Loucy (cell line): ENCODE results near the gene RHOB.

ENCODE experiments used
- H2AFZ ChIP-seq: fragments of 200-600 bp; sonication (generic); 2 replicates; pipeline ENCODE4 v1.6.0; 2016; ENCODE audit warnings: antibody characterized with exemption, mild to moderate bottlenecking, low read length, moderate library complexity
- H3F3A ChIP-seq: fragments of 200-600 bp; 2 replicates; pipeline ENCODE4 v1.6.0; 2016; ENCODE audit warnings: antibody characterized with exemption, low read depth, mild to moderate bottlenecking
- H3K27me3 ChIP-seq: fragments of 200-600 bp; sonication (generic); 2 replicates; pipeline ENCODE4 v1.6.1; 2014; ENCODE audit warnings: low read length, mild to moderate bottlenecking; ENCODE audit not compliant: insufficient read depth, poor library complexity, severe bottlenecking
- H3K36me3 ChIP-seq: fragments of 200-600 bp; sonication (generic); 2 replicates; pipeline ENCODE4 v1.6.1; 2016; ENCODE audit warnings: low read length; ENCODE audit not compliant: insufficient read depth
- H3K4me1 ChIP-seq: fragments of 200-600 bp; sonication (generic); 2 replicates; pipeline ENCODE4 v1.5.1; 2014; ENCODE audit warnings: low read length, mild to moderate bottlenecking; ENCODE audit not compliant: insufficient read depth, poor library complexity, severe bottlenecking
- H3K4me2 ChIP-seq: fragments of 200-600 bp; sonication (generic); 2 replicates; pipeline ENCODE4 v1.6.0; 2014; ENCODE audit warnings: antibody characterized with exemption, low read length, low read depth, mild to moderate bottlenecking; ENCODE audit not compliant: poor library complexity, severe bottlenecking
- H3K4me3 ChIP-seq: fragments of 200-600 bp; sonication (generic); 2 replicates; pipeline ENCODE4 v1.5.1; 2014; ENCODE audit warnings: low read length, mild to moderate bottlenecking, mixed read lengths; ENCODE audit not compliant: poor library complexity, severe bottlenecking
- H3K79me2 ChIP-seq: fragments of 200-600 bp; sonication (generic); 2 replicates; pipeline ENCODE4 v1.6.1; 2014; ENCODE audit warnings: low read length; ENCODE audit not compliant: insufficient read depth
- H3K9ac ChIP-seq: fragments of 200-600 bp; sonication (generic); 2 replicates; pipeline ENCODE4 v1.6.0; 2014; ENCODE audit warnings: mild to moderate bottlenecking, low read depth, low read length, moderate library complexity; ENCODE audit not compliant: poor library complexity, severe bottlenecking
- H3K9me2 ChIP-seq: fragments of 200-600 bp; sonication (generic); replicated peaks from 2 replicates; pipeline ENCODE4 v1.6.1; 2016; ENCODE audit warnings: low read depth, low read length, mixed read lengths
- H3K9me3 ChIP-seq: fragments of 200-600 bp; sonication (generic); 2 replicates; pipeline ENCODE4 v1.6.1; 2014; ENCODE audit warnings: mild to moderate bottlenecking, antibody characterized with exemption, low read length, low read depth; ENCODE audit not compliant: insufficient read depth
- H4K20me1 ChIP-seq: fragments of 200-600 bp; sonication (generic); 2 replicates; pipeline ENCODE4 v1.6.0; 2014; ENCODE audit warnings: antibody characterized with exemption, low read length, mild to moderate bottlenecking; ENCODE audit not compliant: insufficient read depth, poor library complexity, severe bottlenecking
- EZH2phosphoT487 ChIP-seq: fragments of 200-600 bp; IDR thresholded peaks from 2 replicates; pipeline ENCODE4 v1.6.1; 2018; ENCODE audit warnings: antibody characterized with exemption, mild to moderate bottlenecking, moderate library complexity, borderline replicate concordance
- TF ChIP-seq, protein P1 (sequence below): fragments of 200-600 bp; sonication (generic); conservative IDR thresholded peaks from 2 replicates; pipeline ENCODE4 v1.5.1; 2014; ENCODE audit warnings: mild to moderate bottlenecking, antibody characterized with exemption, low read length

Gene RHOB

DNA sequence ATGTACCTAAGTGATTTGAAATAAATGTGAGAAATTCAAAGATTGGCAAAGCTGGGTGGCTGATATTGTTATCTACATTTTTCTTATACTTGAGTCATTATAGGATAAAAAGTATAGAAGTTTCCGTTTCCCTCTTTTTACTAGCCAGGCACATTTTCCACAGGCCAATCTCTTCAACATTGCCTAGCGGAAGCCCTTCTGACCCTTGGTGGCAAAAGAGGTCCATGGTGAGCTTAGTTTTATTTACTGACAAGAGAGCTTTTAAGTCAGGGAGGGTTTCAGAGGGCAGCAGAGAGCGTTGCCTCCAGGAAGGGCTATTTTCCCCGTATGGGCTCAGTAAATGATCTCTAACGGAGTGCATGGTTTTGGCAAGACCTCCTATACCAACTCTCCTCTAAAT is 15.1 kb upstream of the RHOB start:
- no peak overlapping the region for H2AFZ ChIP-seq
- TF ChIP-seq EZH2phosphoT487: no peak
- TF ChIP-seq, protein P1, sequence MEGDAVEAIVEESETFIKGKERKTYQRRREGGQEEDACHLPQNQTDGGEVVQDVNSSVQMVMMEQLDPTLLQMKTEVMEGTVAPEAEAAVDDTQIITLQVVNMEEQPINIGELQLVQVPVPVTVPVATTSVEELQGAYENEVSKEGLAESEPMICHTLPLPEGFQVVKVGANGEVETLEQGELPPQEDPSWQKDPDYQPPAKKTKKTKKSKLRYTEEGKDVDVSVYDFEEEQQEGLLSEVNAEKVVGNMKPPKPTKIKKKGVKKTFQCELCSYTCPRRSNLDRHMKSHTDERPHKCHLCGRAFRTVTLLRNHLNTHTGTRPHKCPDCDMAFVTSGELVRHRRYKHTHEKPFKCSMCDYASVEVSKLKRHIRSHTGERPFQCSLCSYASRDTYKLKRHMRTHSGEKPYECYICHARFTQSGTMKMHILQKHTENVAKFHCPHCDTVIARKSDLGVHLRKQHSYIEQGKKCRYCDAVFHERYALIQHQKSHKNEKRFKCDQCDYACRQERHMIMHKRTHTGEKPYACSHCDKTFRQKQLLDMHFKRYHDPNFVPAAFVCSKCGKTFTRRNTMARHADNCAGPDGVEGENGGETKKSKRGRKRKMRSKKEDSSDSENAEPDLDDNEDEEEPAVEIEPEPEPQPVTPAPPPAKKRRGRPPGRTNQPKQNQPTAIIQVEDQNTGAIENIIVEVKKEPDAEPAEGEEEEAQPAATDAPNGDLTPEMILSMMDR: no peak
- no peaks in the 10 kb centered on the region for H3F3A ChIP-seq
- no peaks in the 10 kb centered on the region for H3K27me3 ChIP-seq
- no peak overlapping the region for H3K4me3 ChIP-seq
- H3K9ac ChIP-seq: no peak overlapping the region
- no peaks in the 10 kb centered on the region for H3K79me2 ChIP-seq
- no peak overlapping the region for H3K4me2 ChIP-seq
- no peaks in the 10 kb centered on the region for H4K20me1 ChIP-seq
- H3K36me3 ChIP-seq: no peaks in the 10 kb centered on the region
- no peaks in the 10 kb centered on the region for H3K9me3 ChIP-seq
- no peaks in the 10 kb centered on the region for H3K4me1 ChIP-seq
- no peaks in the 10 kb centered on the region for H3K9me2 ChIP-seq

DNA sequence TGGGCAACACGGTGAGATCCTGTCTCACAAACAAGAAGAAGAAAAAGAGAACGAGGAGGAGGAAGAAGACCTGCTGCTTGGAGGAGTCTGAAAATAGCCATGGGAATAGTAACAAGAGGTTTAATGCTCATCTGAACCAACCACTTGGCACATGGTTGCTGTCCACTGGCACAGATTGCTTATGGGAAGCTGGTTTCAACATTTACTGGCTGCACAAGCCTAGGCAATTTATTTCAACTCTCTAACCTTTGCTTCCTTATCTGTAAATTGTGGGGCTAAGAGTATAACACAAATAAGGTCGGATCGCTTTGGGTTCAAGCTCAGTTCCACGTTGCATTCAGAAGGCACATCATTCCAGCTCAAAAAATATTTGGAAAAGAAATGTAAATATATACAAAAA is 14.2 kb upstream of the RHOB start:
- H2AFZ ChIP-seq: no peak overlapping the region
- no peak overlapping the region for H3K4me2 ChIP-seq
- no peak overlapping the region for H3K9ac ChIP-seq
- H4K20me1 ChIP-seq: no peaks in the 10 kb centered on the region
- no peaks in the 10 kb centered on the region for H3K9me3 ChIP-seq
- no peaks in the 10 kb centered on the region for H3K9me2 ChIP-seq
- no peaks in the 10 kb centered on the region for H3K4me1 ChIP-seq
- H3K4me3 ChIP-seq: no peak overlapping the region
- H3K27me3 ChIP-seq: no peaks in the 10 kb centered on the region
- no peaks in the 10 kb centered on the region for H3K36me3 ChIP-seq
- TF ChIP-seq, protein P1: no peak
- no peak for TF ChIP-seq EZH2phosphoT487
- no peaks in the 10 kb centered on the region for H3F3A ChIP-seq
- no peaks in the 10 kb centered on the region for H3K79me2 ChIP-seq

DNA sequence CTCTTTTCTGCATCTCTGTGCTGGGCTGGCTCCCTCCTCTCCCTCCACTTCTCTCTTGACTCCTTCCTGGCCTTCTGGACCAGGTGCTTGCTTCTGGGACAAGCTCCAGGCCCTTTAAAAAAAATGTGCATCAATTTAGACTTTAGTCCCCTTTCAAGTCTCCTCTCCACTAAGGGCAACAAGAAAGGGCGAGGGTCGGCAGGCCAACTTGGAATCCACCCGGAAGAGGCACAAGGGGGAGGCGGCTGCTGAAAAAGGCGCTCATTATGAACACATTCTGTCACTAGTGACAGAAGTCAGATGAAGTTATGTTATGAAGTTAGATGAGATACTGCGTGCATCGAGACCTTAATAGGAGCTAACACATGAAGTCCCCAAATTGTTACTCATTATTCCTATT is 13.6 kb upstream of the RHOB start:
- no peaks in the 10 kb centered on the region for H3K36me3 ChIP-seq
- H3K4me1 ChIP-seq: no peaks in the 10 kb centered on the region
- H4K20me1 ChIP-seq: no peaks in the 10 kb centered on the region
- no peaks in the 10 kb centered on the region for H3F3A ChIP-seq
- H3K27me3 ChIP-seq: no peaks in the 10 kb centered on the region
- TF ChIP-seq EZH2phosphoT487: no peak
- TF ChIP-seq, protein P1: no peak
- no peak overlapping the region for H3K4me3 ChIP-seq
- H2AFZ ChIP-seq: no peak overlapping the region
- no peaks in the 10 kb centered on the region for H3K9me2 ChIP-seq
- H3K4me2 ChIP-seq: no peak overlapping the region
- H3K9ac ChIP-seq: no peak overlapping the region
- H3K79me2 ChIP-seq: no peaks in the 10 kb centered on the region
- H3K9me3 ChIP-seq: no peaks in the 10 kb centered on the region
